ENCODE measurements around the gene TOMM5.
"Not testable (repeated sequence)": the region's sequence is repeated elsewhere in the genome, so short reads cannot be mapped to it uniquely, and the experiment has no call there.

Gene TOMM5

DNA sequence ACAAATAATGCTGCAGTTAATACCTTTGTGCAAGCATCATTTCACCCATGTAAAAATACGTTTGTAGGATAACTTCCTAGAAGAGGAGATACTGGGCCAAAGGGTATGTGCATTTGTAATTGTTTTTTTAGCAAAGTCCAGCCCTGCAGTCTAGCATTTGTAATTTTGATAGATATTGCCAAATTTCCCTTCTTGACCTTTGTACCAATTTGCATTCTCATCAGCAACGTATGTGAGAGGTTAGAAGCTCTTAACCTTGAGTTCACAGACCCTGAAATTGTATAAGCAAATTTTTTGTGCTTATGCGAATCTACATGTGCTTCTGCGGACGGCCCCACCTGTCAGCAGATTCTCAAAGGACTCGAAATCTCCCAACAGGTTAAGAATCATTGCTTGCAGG, 18.6 kb upstream of the TOMM5 start:
- DNase-seq, result no peak

DNA sequence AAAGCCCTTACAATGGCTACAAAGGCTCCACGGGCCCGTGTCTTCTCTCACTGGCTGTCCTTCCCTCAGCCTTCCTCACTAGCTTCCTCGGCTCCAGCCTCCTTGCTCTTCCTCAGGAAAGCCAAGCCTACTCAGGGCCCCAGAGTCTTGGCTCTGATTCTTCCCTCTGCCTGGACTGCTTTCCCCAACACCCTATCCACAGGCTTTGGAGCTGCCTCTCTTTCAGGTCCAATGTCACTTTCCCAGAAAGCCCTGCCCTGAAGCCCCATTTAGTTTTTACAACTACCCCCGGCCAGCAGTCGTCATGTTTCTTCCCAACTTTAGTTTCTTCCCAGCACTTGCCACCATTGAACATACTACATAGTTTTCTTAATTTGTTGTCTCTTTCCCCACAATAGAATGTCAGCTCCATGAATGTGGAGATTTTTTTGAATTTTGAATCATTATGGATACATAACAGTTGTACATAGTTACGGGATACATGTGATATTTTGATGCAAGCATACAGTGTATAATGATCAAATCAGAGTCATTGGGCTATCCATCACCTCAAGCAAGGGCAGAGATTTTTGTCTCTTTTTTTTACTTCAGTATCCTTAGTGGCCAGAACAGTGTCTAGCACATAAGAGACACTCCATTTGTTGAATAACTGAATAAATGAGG, 17.5 kb upstream of the TOMM5 start:
- DNase-seq, result no peak

DNA sequence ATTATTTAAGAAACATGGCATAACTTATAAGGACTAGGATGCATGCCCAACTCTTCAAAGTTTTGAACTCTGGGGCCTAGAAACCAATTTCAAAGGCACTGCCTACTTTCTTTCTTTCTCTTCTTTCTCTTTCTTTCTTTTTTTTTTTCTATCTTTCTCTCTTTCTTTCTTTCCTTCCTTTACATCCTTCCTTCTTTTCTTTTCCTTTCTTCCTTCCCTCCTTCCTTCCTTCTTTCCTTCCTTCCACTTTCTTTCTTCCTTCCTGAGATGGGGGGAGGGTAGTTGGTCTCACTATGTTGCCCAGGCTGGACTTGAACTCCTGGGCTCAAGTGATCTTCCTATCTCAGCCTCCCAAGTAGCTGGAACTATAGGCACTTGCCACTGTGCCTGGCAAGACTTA, 15.9 kb upstream of the TOMM5 start:
- no peak for DNase-seq

DNA sequence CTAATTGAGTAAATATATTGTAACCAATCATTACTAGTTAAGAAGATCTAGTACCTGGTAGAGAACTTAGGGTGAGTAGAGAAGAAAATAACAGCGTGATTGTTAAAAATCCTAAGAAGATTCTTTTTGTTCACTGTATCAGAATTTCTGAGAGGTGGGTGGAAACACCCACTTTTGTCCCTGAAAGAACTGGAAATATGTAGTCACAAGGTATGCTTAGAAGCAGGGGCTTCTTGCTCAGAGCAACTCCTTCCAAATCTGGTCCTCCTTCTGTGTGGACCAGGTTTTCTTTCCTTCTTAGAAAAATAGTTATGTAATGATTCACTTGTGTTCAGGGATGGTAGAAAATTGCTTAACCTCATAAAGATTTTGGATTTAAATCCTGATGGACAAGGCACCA, 11.9 kb upstream of the TOMM5 start:
- DNase-seq, result no peak

DNA sequence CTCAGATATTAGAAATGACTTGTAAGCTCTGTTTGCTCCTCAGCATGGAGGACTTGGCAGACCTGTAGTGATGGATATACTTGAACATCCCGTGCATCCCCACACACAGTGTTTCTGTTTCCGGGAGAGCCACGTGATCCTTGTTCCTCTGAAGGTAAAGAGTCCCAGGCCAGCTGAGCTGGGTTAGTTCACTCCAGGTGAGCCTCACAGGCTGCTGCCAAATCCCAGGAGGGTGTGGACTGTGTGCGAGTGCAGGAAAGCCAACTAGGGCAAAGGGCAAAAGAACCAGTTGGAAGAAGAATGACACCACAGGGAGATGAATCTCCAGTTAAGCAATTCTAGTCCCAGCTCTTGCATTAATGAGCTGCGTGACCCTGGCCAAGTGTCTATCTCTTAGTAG, 10.4 kb upstream of the TOMM5 start:
- no peak for DNase-seq

DNA sequence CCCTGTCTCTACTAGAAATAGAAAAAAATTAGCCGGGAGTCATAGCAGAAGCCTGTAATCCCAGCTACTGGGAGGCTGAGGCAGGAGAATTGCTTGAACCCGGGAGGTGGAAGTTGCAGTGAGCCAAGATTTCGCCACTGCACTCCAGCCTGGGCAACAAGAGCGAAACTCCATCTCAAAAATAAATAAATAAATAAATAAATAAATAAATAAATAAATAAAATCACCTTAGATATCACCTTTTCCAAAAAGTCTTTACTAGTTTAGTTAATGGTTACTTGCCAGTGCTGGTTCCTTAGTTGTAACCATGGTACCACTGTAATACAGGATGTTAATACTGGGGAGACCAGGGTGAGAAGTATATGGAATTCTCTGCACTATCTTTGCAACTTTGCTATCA, 9.7 kb upstream of the TOMM5 start:
- DNase-seq, result not testable (repeated sequence)

DNA sequence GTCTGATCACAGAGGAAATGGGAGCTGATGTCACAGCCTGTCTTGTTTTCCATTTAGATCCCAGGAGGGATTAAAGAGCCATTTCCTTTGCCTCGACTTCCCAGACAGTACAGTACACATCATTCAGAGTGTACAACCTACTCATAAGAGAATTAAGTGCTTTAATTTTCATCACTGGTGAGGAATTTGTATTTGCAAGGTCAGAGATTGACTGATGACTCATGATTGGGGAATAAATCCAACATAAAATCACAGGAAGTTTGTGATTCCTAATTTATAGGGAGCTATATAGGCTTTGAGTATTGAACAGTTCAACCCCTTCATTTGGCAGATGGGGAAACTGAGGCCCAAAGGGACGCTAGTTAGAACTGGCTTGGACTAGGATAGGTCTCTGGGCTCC, 4.1 kb upstream of the TOMM5 start:
- no peak for DNase-seq

DNA sequence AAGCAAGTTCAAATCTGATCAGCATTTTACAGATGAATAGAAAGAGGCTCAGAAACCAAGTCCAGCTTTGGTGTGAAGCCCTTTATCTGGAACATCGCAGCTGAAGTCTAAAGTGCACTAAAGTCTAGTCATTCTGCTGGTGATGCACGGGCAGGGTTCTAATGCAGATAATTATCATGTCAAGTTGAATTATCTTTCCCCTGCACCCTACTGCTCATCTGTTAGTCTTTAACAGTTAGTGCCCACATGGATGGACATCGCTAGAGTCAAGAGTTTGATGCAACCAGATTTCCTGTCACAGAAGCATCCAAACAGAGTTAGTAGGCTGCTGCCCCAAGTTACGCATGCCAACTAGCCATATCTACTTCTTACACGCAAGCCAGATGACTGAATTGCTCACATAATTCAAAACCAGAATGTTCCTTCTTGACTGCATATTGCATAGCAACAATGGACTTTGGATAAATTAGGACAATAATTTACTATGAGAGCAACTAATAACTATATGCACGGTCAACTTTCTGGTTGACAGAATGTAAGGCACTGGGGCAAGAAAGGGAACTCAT, 1.6 kb upstream of the TOMM5 start:
- no peak for DNase-seq

DNA sequence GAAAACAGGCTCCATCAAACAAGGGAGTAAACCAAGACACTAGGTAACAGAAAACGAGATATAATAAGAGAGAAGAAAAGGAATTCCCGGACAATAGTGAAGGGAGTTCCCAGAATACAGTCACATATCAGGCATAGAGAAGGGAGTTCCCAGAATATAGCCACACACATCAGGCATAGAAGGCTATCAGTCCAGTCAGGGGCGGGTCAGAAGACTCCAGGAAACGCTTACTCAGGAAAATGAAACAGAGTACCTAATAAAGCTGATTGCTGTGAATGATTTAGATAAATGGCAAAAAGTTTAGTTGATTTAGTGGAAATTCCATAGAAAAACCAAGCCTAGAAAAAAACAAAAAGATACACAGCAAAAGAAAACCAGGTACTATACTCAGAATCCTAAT, 4.9 kb downstream of the TOMM5 start:
- DNase-seq, result no peak

DNA sequence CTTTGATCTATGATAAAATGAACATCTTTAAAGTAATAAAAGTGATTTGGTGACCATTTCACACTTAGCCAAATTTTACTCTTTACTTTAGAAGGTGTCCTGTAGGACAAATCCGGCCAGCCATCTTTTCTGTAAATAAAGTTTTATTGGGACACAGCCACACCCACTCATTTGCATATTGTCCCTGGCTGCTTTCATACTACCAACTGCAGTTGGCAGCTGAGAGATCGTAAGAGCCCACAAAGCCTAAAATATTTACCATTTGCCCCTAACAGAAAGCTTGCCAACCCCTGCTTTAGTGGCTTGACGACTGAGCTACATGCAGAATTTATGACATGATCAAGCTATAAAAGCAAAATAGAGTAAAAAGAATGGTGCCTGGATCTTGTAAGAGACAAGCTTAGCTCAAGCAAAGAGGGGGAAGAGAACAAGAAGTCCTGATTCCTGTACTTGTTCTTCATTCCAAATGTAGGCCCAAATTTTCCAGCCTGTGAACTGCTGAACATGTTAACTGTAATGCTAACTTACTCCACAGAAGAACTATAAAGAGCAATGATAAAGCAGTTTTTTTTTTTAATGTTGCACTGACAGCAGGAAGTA, 8.8 kb downstream of the TOMM5 start:
- DNase-seq, result no peak

DNA sequence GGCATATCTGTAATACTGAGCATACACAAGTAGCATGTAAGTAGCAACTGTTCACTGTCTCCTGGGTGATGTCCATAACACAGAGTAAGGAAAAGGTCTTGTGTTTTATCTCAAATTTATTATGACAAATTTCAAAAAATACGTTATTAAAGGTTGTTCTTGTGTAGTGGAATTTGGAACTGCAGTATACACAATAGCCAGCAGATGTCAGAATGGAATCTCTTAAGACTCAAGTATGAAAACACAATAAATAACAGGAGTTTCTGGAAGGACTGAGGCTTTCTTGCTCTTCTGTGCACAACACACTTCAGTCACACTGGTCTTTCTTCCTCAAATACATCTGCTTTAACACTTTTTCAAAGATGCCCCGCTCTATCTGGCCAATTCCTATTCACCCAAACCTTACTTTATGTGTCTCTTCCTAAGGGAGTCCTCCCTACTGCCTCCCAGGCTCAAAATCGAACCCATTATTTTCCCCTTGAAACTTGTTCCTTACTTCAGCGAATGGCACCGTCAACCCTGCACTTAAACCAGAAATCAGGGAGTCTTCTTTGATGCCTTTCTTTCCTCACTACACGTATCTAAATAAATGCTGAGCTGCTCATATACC, 9.7 kb downstream of the TOMM5 start:
- no peak for DNase-seq

DNA sequence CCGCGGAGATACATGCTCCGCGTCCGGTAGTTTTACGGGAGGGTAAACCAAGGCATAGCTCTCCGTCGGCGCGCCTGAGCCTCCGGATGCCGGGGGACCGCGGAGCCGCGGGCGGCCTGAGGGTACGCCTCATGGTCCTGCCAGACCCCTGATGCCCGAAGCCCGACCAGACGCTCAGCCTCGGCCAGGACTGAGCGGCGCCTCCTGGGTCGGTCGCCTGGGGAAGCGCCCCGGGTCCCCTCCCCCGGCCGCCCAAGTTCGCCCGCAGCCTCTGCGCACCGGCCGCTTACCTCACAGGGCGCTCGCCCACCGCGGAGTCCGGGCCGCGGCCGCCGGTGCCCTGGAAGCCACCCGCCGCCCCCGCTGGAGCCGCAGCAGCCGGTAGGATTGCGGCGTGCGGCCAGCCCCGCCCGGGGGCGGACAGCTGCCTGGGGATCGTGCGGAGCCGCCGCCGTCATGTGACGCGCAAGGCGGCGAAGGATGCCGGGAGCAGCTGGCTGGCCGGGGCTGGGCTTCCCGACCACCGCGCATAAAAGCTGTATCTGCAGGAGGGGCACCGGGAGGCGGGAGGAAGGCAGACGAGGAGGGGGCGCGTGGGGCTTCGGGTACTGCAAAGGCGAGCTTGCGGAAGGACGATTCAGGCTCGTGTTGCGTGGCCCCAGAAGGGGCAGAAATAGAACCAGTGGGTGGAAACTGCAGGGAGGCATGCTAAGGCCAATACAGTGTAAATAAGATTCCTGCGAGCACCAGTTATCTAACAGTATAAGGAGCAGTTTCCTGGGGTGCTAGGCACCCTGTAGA, 16.3 kb downstream of the TOMM5 start, which contains the start of gene FBXO10:
TSS of gene FBXO10 (minus strand) at position 460 of the 801 bp plus-strand sequence. CDS start 34,612 bp downstream, outside the sequence.
- no peak for DNase-seq

DNA sequence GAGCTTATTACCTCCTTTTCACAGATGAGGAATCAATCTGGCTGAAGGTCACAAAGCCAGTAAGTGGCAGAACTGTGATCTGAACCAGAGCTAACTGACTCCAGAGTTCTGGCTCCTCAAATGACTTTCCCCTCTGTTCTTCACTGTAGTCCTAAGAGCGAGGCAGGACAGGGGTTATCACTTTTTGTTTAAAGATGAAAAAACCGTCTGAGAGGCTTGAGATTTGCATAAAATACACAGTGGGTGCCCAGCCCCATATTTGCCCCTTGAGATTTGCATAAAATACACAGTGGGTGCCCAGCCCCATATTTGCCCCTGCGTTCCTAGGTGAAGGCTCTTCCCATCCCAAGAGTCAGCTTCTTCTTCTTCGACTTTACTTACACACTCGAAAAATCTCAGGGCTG, 16.9 kb downstream of the TOMM5 start:
- no peak for DNase-seq

DNA sequence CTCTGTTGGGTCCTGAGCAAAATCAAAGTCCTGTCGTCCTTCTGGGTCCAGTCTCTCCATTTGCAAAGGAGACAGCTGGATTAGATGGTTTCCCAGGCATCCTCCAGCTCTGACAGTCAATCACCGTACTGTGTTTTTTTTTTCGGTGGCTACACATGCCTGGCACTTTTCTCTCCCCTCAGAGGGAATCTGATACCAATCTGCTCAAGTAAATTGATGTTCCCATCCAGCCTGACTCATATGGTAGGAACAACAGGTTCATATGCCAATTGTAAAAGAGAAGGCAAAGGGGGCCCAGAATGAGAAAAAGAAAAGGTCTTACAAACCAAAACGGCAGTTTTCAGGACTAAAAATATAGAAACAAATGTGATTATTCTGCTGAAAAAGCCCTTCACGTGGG, 17.4 kb downstream of the TOMM5 start:
- peak; percentile 5 for DNase-seq

DNA sequence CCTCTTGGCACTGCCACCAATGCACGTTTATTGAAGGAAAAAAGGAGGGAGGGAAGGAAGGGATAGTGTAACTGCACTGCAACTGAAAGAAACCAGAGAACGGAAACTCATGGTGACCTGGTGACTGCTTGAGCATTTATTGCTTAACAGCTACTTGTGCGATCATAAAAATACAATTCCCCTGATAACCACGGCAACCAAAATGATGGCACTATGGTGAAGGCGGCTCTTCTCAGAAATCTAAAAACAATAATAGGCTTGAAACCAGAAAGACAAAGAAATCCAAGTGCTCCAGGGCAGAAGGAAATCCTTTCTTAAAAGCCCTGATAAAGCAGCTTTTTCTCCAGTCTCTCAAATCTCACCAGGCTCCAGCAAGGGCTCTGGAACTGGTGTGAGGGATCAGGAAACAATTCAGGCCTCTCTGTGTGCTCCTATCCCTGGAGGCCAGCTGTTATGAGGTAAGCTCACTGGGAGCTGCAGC, 18.1 kb downstream of the TOMM5 start:
- DNase-seq, result peak; percentile 17

DNA sequence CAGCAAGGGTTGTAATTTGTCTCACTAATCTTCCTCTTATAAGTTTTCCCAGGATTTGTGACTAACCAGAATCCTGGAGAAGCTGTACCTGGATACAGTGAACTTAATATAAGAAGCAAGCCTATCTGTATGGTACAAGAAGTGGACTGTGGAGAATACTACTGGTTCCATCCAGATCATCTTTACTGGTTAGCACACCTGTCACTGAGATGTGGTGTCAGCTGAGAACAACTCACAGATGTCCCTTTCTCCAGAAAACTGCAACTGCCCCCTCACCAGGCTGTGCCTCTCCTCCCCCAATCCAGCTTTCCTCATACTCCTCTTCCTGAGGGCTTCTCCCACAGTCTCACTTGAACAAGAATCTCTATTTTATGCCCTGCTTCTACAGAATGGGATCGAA, 21.1 kb downstream of the TOMM5 start:
- no peak for DNase-seq

DNA sequence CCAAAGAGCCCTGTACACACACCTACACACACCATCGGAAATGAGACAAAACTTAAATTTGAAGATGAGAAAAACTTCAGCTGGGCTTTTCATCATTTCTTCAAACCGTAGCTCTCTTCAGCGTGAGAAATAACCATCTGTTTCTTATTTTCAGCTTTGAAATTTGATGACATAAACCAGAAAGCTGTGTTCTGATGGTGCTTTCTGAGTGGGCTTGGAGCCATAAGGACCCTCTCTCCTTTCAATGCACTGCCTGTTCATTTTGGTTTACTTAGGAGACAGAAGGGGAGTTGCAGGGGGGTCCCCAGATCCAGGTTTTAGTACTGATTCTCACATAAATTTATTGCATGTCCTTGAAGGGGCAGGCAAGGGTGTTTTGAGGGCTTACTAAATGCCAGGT, 25.7 kb downstream of the TOMM5 start:
- no peak for DNase-seq

DNA sequence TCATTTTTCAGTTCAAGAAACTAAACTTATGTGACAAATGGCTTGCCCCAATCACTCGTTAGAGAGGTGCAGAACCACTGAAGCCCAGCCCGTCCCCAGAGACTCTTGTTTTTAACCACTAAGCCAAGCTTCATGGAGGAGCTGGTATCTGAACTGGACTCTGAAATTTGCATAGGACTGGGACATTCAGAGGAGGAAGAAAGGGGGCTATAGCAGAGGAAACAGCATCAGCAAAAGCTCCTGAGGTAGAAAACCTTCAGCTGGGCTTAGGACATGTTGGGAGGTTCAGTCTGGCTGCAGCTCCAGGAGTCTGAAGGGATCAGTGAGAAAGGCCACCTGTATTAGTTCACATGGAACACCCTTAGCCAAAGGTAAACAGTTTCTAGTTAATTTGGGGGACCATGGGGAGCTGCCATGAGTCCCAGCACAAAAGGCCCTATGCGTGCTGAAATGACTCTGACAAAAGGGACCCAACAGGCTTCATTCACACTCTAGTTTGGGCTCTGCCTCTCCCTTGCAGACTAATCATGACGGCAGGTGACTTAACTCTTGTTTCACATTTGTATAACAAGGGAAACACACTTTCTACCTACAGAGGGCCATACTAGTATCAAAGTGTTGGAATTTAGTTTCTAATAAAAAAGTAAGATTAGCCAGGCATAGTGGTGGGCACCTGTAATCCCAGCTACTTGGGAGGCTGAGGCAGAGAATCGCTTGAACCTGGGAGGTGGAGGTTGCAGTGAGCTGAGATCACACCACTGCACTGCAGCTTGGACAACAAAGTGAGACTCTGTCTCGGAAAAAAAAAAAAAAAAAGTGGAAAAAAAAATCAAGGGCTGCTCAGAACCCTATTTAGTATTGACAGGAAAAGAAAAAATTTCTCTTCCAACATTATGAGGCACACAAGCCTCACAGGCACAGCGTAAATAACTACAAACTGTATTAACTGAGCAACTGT, 26.5 kb downstream of the TOMM5 start:
- no peak for DNase-seq

DNA sequence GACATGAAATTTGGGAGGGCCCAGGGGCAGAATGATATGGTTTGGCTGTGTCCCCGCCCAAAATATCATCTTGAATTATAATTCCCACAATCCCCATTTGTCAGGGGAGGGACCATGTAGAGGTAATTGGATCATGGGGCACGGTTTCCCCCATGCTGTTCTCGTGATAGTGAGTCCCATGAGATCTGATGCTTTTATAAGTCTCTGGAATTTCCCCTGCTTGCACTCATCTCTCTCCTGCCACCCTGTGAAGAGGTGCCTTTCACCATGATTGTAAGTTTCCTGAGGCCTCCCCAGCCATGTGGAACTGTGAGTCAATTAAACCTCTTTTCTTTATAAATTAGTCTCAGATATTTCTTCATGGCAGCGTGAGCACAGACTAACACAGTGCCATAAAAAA, 27.5 kb downstream of the TOMM5 start:
- DNase-seq, result no peak

DNA sequence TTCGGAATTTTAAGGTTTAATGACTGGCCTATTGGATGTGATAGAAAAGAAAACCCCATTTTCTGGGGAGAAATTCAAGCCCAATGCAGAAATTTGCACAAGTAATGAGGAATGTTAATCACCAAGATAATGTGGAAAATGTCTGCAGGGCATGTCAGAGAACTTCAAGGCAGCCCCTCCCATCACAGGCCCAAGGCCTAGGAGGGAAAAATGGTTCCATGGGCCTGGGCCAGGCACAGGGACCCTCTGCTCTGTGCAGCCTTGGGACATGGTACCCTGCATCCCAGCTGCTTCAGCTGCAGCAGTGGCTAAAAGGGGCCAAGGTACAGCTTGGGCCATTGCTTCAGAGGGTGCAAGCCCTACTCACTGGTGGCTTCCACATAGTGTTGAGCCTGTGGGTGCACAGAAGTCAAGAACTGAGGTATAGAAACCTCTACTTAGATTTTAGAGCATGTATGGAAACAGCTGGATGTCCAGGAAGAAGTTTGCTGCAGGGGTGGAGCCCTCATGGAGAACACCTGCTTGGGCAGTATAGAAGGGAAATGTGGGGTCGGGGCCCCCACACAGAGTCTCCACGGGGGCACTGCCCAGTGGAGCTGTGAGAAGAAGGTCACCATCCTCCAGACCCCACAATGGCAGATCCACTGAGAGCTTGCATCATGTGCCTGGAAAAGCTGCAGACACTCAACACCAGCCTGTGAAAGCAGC, 28.4 kb downstream of the TOMM5 start:
- no peak for DNase-seq

DNA sequence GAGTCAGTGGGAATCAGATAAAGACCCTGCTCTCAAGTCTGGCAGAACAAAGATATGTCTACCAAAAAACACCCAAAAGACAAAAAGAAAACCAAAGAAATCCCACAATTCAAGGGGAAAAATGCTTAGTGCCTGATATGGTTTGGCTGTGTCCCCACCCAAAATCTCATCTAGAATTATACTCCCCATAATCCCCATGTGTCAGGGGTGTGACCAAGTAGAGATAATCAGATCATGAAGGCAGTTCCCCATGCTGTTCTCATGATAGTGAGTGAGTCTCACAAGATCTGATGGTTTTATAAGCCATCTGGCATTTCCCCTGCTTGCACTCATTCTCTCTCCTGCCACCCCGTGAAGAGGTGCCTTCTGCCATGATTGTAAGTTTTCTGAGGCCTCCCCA, 29.6 kb downstream of the TOMM5 start:
- DNase-seq, result no peak

Measured in NCI-H2107 (cell line).